Spleen (tissue), 11 donors: Measurements from ENCODE around the gene DNAH17. TPM values are rescaled to one million over a fixed set of nuclear protein-coding genes. Genes with fewer than 3 reads are reported as not detected.

Experiments used
- DNase-seq: peaks from one replicate; pipeline ENCODE4 v3.0.0-alpha.2; 2020
- H3K27ac ChIP-seq, 8 donors: fragments of 200-600 bp; sonication (generic) in 7 of 8; 1 replicate in 4 of 8; 2 replicates in 4 of 8; pipeline versions ENCODE4 v1.5.0 to v1.8.0; 2016 to 2021; ENCODE audit warnings: inconsistent platforms in 4 of 8, mild to moderate bottlenecking in 4 of 8, moderate library complexity in 1 of 8
- H3K27me3 ChIP-seq, 7 donors: fragments of 200-600 bp; sonication (generic) in 6 of 7; replicated peaks in 1 of 7; 1 replicate in 4 of 7; 2 replicates in 3 of 7; pipeline versions ENCODE4 v1.5.0 to v1.8.0; 2016 to 2021; ENCODE audit warnings: inconsistent platforms in 3 of 7, mild to moderate bottlenecking in 1 of 7
- H3K36me3 ChIP-seq, 6 donors: fragments of 200-600 bp; sonication (generic) in 5 of 6; 1 replicate in 4 of 6; 2 replicates in 2 of 6; pipeline versions ENCODE4 v1.5.0 to v1.8.0; 2016 to 2021; ENCODE audit warnings: inconsistent platforms in 2 of 6
- H3K4me1 ChIP-seq, 6 donors: fragments of 200-600 bp; sonication (generic) in 5 of 6; 1 replicate in 3 of 6; 2 replicates in 3 of 6; pipeline versions ENCODE4 v1.5.0 to v1.8.0; 2016 to 2021; ENCODE audit warnings: inconsistent platforms in 3 of 6
- H3K4me3 ChIP-seq, 8 donors: fragments of 200-600 bp; sonication (generic) in 7 of 8; 1 replicate in 4 of 8; 2 replicates in 4 of 8; pipeline versions ENCODE4 v1.5.0 to v1.8.0; 2016 to 2021; ENCODE audit warnings: inconsistent platforms in 4 of 8, mild to moderate bottlenecking in 4 of 8, moderate library complexity in 2 of 8
- H3K9me3 ChIP-seq, 8 donors: fragments of 200-600 bp; sonication (generic) in 7 of 8; 1 replicate in 4 of 8; 2 replicates in 4 of 8; pipeline versions ENCODE4 v1.5.0 to v1.8.0; 2016 to 2021; ENCODE audit warnings: inconsistent platforms in 4 of 8
- POLR2A ChIP-seq, 3 donors: fragments of 450-650 bp; IDR thresholded peaks; one replicate each; pipeline ENCODE4 v1.5.1; 2017; ENCODE audit warnings: antibody characterized with exemption in 3 of 3, mild to moderate bottlenecking in 1 of 3
- POLR2AphosphoS5 ChIP-seq, 3 donors: sonication (generic); formaldehyde crosslinking; IDR thresholded peaks; one replicate each; pipeline ENCODE4 v1.5.1; 2017; ENCODE audit warnings: antibody characterized with exemption in 3 of 3
- WGBS, 5 donors: extraction: QIAGEN DNeasy Blood & Tissue Kit in 3 of 5; methylation state at CpG; one replicate each; pipeline versions ENCODE4 v1.1.5 to v1.1.7; 2013 to 2018; 5-methylcytosine and 5-hydroxymethylcytosine counted together
- intact Hi-C: fragments of 100-400 bp; cut with DNase I; formaldehyde crosslinking; loops from one replicate; pipeline ENCODE4 v1.15.0; 2023; ENCODE audit warnings: low total_unique reads
- polyA plus RNA-seq, 3 donors: library from polyadenylated mRNA; stranded (reverse); fragments of 200-250 nt; gene quantifications; one replicate each; pipeline ENCODE4 v1.2.1, GENCODE V29; 2013
- total RNA-seq, 7 donors: library from RNA; depleted of rRNA in 3 of 7; stranded (reverse); fragments of >200 nt in 3 of 7; fragmentation: NEBNext Ultra II Directional in 4 of 7; extraction: Animal tissue kit (Norgen Biotek cat#: 25700) in 4 of 7; gene quantifications; one replicate each; pipeline versions ENCODE4 v1.1.0 to v1.2.1, GENCODE V29; 2016 to 2021
- TF ChIP-seq, protein P1 (sequence below), 11 experiments: fragments of 200-600 bp in 7 of 11; fragments of 450-650 bp in 4 of 11; sonication (generic) in 4 of 11; IDR thresholded peaks in 8 of 11; conservative IDR thresholded peaks in 3 of 11; 1 replicate in 7 of 11; 2 replicates in 4 of 11; pipeline versions ENCODE4 v1.4.0 to v1.8.0; 2016 to 2021; ENCODE audit warnings: antibody characterized with exemption in 11 of 11, inconsistent platforms in 4 of 11, mild to moderate bottlenecking in 1 of 11
- donor health status: healthy with polysubstance abuse.
- donor health status: DM: no; HTN: no; CAD: no; lungs with moderate emphysema.
- donor health status: DM: no; HTN: no; CAD: no.
- donor health status: Bipolar disorder and iron deficiency.
- donor health status: healthy.
- donor health status: DM: no; HTN: no; CAD: no.
- donor health status: DM: yes; HTN: yes; CAD: no.

Gene DNAH17
- total and polyA plus RNA-seq, 10 donors, result 0.06 to 1.0 (median 0.72) TPM; not detected in 1

DNA sequence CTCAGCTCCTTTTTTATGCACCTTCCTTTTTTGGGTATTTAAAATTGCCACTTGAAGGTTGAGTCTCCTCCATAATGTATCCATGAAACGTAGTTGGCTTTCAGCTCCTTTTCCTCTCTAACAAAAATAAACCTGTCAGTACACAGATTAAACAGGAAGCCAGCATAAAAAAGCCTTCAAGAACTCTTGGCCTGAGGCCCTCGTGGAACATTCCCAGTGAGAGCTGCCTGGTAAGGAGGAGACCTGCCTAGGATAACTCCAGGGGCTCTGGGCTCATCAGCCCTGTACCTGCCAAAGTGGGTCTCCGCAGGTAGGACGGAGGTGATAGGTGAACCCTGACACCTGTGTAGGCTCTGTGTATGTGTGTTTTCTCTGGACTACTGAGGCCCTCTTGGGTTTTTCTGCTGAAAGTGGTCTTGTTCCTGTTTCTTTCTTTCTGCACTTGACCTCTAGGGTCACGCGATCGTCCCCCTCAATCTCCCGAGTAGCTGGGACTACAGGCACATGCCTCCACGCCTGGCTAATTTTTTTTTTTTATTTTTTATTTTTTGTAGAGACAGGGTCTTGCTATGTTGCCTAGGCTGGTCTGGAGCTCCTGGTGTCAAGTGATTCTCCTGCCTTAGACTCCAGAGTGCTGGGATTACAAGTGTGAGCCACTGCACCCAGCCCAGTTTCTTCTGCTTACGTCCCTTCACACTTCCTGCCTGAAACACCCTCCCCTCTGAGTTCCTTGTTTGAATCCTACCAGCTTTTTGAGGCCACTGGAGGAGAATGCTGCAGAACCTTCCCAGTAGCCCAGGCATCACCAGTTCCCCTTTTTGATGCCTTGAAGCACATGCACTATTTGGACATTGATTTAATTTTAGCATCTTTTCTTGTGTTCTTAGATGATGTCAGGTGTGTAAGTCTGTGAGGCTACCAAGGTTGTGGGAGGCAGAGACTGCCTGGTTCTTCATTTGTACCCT lies 188.9 kb downstream of the DNAH17 start:
- H3K4me1 ChIP-seq, result peaks cover 79 to 98% (median 85%) of the 10 kb centered on the region in 6 donors
- no peaks in the 10 kb centered on the region for H3K27me3 ChIP-seq
- no peaks in the 10 kb centered on the region for H3K9me3 ChIP-seq
- peak overlapping the region; percentile 37 to 99 (median 93) for H3K27ac ChIP-seq
- TF ChIP-seq, protein P1, sequence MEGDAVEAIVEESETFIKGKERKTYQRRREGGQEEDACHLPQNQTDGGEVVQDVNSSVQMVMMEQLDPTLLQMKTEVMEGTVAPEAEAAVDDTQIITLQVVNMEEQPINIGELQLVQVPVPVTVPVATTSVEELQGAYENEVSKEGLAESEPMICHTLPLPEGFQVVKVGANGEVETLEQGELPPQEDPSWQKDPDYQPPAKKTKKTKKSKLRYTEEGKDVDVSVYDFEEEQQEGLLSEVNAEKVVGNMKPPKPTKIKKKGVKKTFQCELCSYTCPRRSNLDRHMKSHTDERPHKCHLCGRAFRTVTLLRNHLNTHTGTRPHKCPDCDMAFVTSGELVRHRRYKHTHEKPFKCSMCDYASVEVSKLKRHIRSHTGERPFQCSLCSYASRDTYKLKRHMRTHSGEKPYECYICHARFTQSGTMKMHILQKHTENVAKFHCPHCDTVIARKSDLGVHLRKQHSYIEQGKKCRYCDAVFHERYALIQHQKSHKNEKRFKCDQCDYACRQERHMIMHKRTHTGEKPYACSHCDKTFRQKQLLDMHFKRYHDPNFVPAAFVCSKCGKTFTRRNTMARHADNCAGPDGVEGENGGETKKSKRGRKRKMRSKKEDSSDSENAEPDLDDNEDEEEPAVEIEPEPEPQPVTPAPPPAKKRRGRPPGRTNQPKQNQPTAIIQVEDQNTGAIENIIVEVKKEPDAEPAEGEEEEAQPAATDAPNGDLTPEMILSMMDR (IDR thresholded peaks at IDR 0.05 in 8 of 11, conservative IDR thresholded peaks at IDR 0.05 in 3 of 11), result peak in 1 of 11 experiments; percentile 14
- TF ChIP-seq POLR2A (IDR thresholded peaks at IDR 0.05), result no peak
- peak in 2 of 3 donors; percentile 7 to 71 for TF ChIP-seq POLR2AphosphoS5 (IDR thresholded peaks at IDR 0.05)
- DNase-seq, result no peak
- H3K4me3 ChIP-seq, result peak overlapping the region in 1 of 8 donors; percentile 48
- WGBS, 5 donors, result 19 to 35% (median 29%) methylated on average over 10 of the region's 10 CpGs
- intact Hi-C loops, result no loop called here
- peaks cover 0 to 40% (median 7%) of the 10 kb centered on the region in 6 donors for H3K36me3 ChIP-seq

GRCh38 chr17:78384479-78385175 lies 192.6 kb downstream of the DNAH17 start:
- 54 to 66% (median 57%) methylated on average over 22 to 23 of the region's 23 CpGs for WGBS, 5 donors
- DNase-seq, result no peak
- intact Hi-C loops, result no loop called here
- H3K4me1 ChIP-seq, result peaks cover 97 to 100% (median 100%) of the 10 kb centered on the region in 6 donors
- peak overlapping the region in 1 of 8 donors; percentile 47 for H3K4me3 ChIP-seq
- no peaks in the 10 kb centered on the region for H3K27me3 ChIP-seq
- peaks cover 0 to 29% (median 0%) of the 10 kb centered on the region in 6 donors for H3K36me3 ChIP-seq
- TF ChIP-seq POLR2AphosphoS5 (IDR thresholded peaks at IDR 0.05) (peak in 1 of 3 donors; percentile 30), POLR2A (IDR thresholded peaks at IDR 0.05) (no peak)
- H3K9me3 ChIP-seq, result no peaks in the 10 kb centered on the region
- peak overlapping the region; percentile 64 to 99 (median 93) for H3K27ac ChIP-seq

DNA sequence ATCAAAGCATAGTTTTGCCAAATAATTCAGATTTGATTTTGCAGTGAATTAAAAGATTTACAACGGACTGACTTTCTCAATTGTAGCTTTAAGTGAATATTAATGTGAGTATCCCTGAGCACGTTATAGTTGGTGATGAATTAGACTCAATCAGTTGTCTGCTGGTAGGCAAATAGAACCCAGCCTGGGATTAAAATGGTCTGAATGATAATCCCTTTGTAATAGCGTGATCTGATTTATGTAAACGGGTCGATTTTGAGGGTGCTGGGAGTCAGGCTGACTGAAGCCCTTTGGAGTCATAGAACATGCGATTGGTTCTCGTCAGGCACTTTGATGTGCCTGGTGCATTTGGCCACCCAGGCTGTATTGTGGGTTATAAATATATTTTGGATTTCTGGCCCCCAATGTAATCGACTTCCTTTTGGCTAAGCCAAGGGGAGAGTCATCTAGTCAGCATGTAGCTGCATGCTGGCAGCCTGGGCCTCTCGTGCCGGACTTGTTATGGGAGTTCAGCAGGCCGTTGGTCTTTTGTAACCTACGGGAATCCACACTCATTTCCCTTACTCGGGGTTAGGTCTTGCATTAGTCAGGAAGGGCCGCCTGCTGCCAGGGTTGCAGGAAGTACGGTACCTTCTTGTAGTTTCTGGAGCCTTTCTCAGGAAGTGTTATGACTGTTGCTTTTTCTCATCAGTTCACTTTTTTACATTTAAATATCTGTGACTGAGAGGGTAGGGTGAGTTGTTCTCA lies 193.3 kb downstream of the DNAH17 start:
- peak overlapping the region in 1 of 8 donors; percentile 47 for H3K4me3 ChIP-seq
- peak overlapping the region; percentile 64 to 99 (median 93) for H3K27ac ChIP-seq
- peak in 1 of 3 donors; percentile 72 for TF ChIP-seq POLR2A (IDR thresholded peaks at IDR 0.05)
- TF ChIP-seq, protein P1 (IDR thresholded peaks at IDR 0.05 in 8 of 11, conservative IDR thresholded peaks at IDR 0.05 in 3 of 11), result peak in 1 of 11 experiments; percentile 16
- peak; percentile 26 to 94 (median 76) for TF ChIP-seq POLR2AphosphoS5 (IDR thresholded peaks at IDR 0.05)
- 19 to 29% (median 24%) methylated on average over 14 to 15 of the region's 15 CpGs for WGBS, 5 donors
- H3K36me3 ChIP-seq, result peaks cover 0 to 29% (median 0%) of the 10 kb centered on the region in 6 donors
- DNase-seq, result peak; percentile 93
- intact Hi-C loops, result no loop called here
- no peaks in the 10 kb centered on the region for H3K27me3 ChIP-seq
- no peaks in the 10 kb centered on the region for H3K9me3 ChIP-seq
- peaks cover 96 to 100% (median 100%) of the 10 kb centered on the region in 6 donors for H3K4me1 ChIP-seq
